Gastroesophageal sphincter (tissue), 4 donors: ENCODE results near the gene CD46. TPM values are rescaled to one million over a fixed set of nuclear protein-coding genes. Genes with fewer than 3 reads are reported as not detected.

Experiments used
- ATAC-seq: fragments of 150-250 bp; one replicate; pipeline ENCODE4 v1.9.1; 2016; ENCODE audit warnings: mild to moderate bottlenecking, moderate library complexity
- H3K27ac ChIP-seq, 4 donors: fragments of 200-600 bp; sonication (generic) in 3 of 4; 1 replicate in 3 of 4; 2 replicates in 1 of 4; pipeline ENCODE4 v1.5.1; 2016 to 2019
- H3K27me3 ChIP-seq: fragments of 200-600 bp; sonication (generic); one replicate; pipeline ENCODE4 v1.5.1; 2019
- H3K36me3 ChIP-seq, 2 donors: fragments of 200-600 bp; sonication (generic); one replicate each; pipeline ENCODE4 v1.5.1; 2019; ENCODE audit warnings: control low read depth in 1 of 2
- H3K4me1 ChIP-seq, 3 donors: fragments of 200-600 bp; sonication (generic); 1 replicate in 2 of 3; 2 replicates in 1 of 3; pipeline ENCODE4 v1.5.1; 2016 to 2019; ENCODE audit warnings: control low read depth in 2 of 3
- H3K4me3 ChIP-seq, 2 donors: fragments of 200-600 bp; sonication (generic); one replicate each; pipeline ENCODE4 v1.5.1; 2019; ENCODE audit warnings: mild to moderate bottlenecking in 1 of 2, moderate library complexity in 1 of 2
- H3K9me3 ChIP-seq, 3 donors: fragments of 200-600 bp; sonication (generic); one replicate each; pipeline ENCODE4 v1.5.1; 2017 to 2019; ENCODE audit warnings: control low read depth in 2 of 3
- CTCF ChIP-seq, 4 experiments: fragments of 200-600 bp in 2 of 4; fragments of 450-650 bp in 2 of 4; sonication (generic) in 1 of 4; IDR thresholded peaks; one replicate each; pipeline ENCODE4 v1.5.1; 2017 to 2019; ENCODE audit warnings: antibody characterized with exemption in 4 of 4, mild to moderate bottlenecking in 2 of 4, moderate library complexity in 2 of 4
- EP300 ChIP-seq: sonication (generic); formaldehyde crosslinking; IDR thresholded peaks from one replicate; pipeline ENCODE4 v1.6.1; 2017; ENCODE audit warnings: antibody characterized with exemption, mild to moderate bottlenecking
- POLR2A ChIP-seq, 2 donors: fragments of 450-650 bp; IDR thresholded peaks; one replicate each; pipeline ENCODE4 v1.6.1; 2017; ENCODE audit warnings: antibody characterized with exemption in 2 of 2, mild to moderate bottlenecking in 2 of 2, moderate library complexity in 1 of 2
- POLR2AphosphoS5 ChIP-seq: sonication (generic); formaldehyde crosslinking; IDR thresholded peaks from one replicate; pipeline ENCODE4 v1.6.1; 2017; ENCODE audit warnings: antibody characterized with exemption
- WGBS, 2 donors: methylation state at CpG; one replicate each; pipeline ENCODE4 v1.1.5; 2018; ENCODE audit warnings: low coverage in 1 of 2; 5-methylcytosine and 5-hydroxymethylcytosine counted together
- total RNA-seq, 4 donors: library from RNA; depleted of rRNA; stranded (reverse); fragments of >200 nt; gene quantifications; one replicate each; pipeline ENCODE4 v1.1.0, GENCODE V29; 2016

CD46 gene
- total RNA-seq, 4 donors from 2014 or later = 69.1 to 117 (median 98.6) TPM

GRCh38 chr1:207779008-207779407 is 27.2 kb downstream of the CD46 start:
- no peak for TF ChIP-seq POLR2A (IDR thresholded peaks at IDR 0.05)
- no peak for TF ChIP-seq EP300
- no peak for TF ChIP-seq POLR2AphosphoS5
- H3K4me1 ChIP-seq = no peaks in the 10 kb centered on the region
- H3K27me3 ChIP-seq = no peaks in the 10 kb centered on the region
- H3K36me3 ChIP-seq = peaks cover 0 to 56% of the 10 kb centered on the region in 2 donors
- peaks cover 0 to 12% (median 0%) of the 10 kb centered on the region in 3 donors for H3K9me3 ChIP-seq
- no peak overlapping the region for H3K27ac ChIP-seq
- H3K4me3 ChIP-seq = no peak overlapping the region
- no peak for ATAC-seq

- 91 to 100% methylated on average over 1 of the region's 1 CpG for WGBS, 2 donors
- H3K4me1 ChIP-seq = no peaks in the 10 kb centered on the region
- H3K36me3 ChIP-seq = peaks cover 0 to 52% of the 10 kb centered on the region in 2 donors
- no peak for ATAC-seq
- no peaks in the 10 kb centered on the region for H3K27me3 ChIP-seq
- TF ChIP-seq POLR2AphosphoS5 (no peak), CTCF (IDR thresholded peaks at IDR 0.05) (no peak), EP300 (no peak), POLR2A (IDR thresholded peaks at IDR 0.05) (no peak)
- H3K27ac ChIP-seq = no peak overlapping the region
- no peak overlapping the region for H3K4me3 ChIP-seq
- H3K9me3 ChIP-seq = peaks cover 0 to 12% (median 0%) of the 10 kb centered on the region in 3 donors
Observed at GRCh38 chr1:207781312-207781711, 29.5 kb downstream of the CD46 start.

- ATAC-seq = no peak
- Histone ChIP-seq H3K27ac (no peak overlapping the region), H3K4me1 (no peaks in the 10 kb centered on the region), H3K4me3 (no peak overlapping the region), H3K27me3 (no peaks in the 10 kb centered on the region), H3K36me3 (peaks cover 0 to 54% of the 10 kb centered on the region in 2 donors), H3K9me3 (no peaks in the 10 kb centered on the region)
- TF ChIP-seq POLR2AphosphoS5 = no peak
- TF ChIP-seq EP300 = no peak
- TF ChIP-seq POLR2A (IDR thresholded peaks at IDR 0.05) = no peak
- no peak for TF ChIP-seq CTCF (IDR thresholded peaks at IDR 0.05)
Observed at GRCh38 chr1:207787776-207788175, 35.9 kb downstream of the CD46 start.

- no peaks in the 10 kb centered on the region for H3K27me3 ChIP-seq
- H3K36me3 ChIP-seq = peaks cover 0 to 64% of the 10 kb centered on the region in 2 donors
- H3K4me1 ChIP-seq = no peaks in the 10 kb centered on the region
- H3K9me3 ChIP-seq = no peaks in the 10 kb centered on the region
- WGBS, 2 donors = 85 to 97% methylated on average over 2 to 4 of the region's 4 CpGs
- no peak overlapping the region for H3K27ac ChIP-seq
- TF ChIP-seq EP300 = no peak
- TF ChIP-seq CTCF (IDR thresholded peaks at IDR 0.05) = no peak
- no peak for TF ChIP-seq POLR2AphosphoS5
- TF ChIP-seq POLR2A (IDR thresholded peaks at IDR 0.05) = no peak
- ATAC-seq = no peak
- no peak overlapping the region for H3K4me3 ChIP-seq
Observed at GRCh38 chr1:207789386-207789785, 37.5 kb downstream of the CD46 start.

- no peaks in the 10 kb centered on the region for H3K4me1 ChIP-seq
- peaks cover 0 to 62% of the 10 kb centered on the region in 2 donors for H3K36me3 ChIP-seq
- TF ChIP-seq POLR2A (IDR thresholded peaks at IDR 0.05) = no peak
- TF ChIP-seq EP300 = no peak
- TF ChIP-seq CTCF (IDR thresholded peaks at IDR 0.05) = no peak
- TF ChIP-seq POLR2AphosphoS5 = no peak
- no peaks in the 10 kb centered on the region for H3K9me3 ChIP-seq
- no peak overlapping the region for H3K4me3 ChIP-seq
- no peaks in the 10 kb centered on the region for H3K27me3 ChIP-seq
- ATAC-seq = no peak
- 51 to 72% methylated on average over 4 to 8 of the region's 8 CpGs for WGBS, 2 donors
- H3K27ac ChIP-seq = no peak overlapping the region
Observed at GRCh38 chr1:207789792-207790787, 38.2 kb downstream of the CD46 start.
